Endothelial cell of umbilical vein (primary cell): ENCODE measurements around the gene FREM1. TPM values are rescaled to one million over a fixed set of nuclear protein-coding genes. Genes with fewer than 3 reads are reported as not detected.

Source experiments
- BruUV-seq: library from RNA; stranded (reverse); fragments of 400-500 nt; replicated peaks from 2 replicates; lab custom pipeline; 2021; lab: Mats Ljungman, UMichigan
- CTCF ChIA-PET: fragments of 300-600, 350-600 bp; sonication (Branson Sonifier 250); formaldehyde crosslinking; loops from one replicate; lab custom pipeline; 2021; ENCODE audit warnings: antibody characterized with exemption, inconsistent platforms; lab: Charles Lee
- POLR2A ChIA-PET: fragments of 300-600, 350-600 bp; sonication (Branson Sonifier 250); formaldehyde crosslinking; loops from one replicate; lab custom pipeline; 2021; ENCODE audit warnings: antibody characterized with exemption, inconsistent platforms; lab: Charles Lee
- DNase-seq: peaks from one replicate; pipeline ENCODE4 v3.0.0-alpha.2; 2011; ENCODE audit warnings: low read depth, low spot score
- FAIRE-seq: peaks from 2 replicates; lab custom pipeline; 2011; peaks lifted over from hg19 to GRCh38; lab: Jason Lieb, UNC
- H2AFZ ChIP-seq: 2 replicates; pipeline ENCODE4 v1.6.0; 2012; ENCODE audit warnings: low read depth, low read length, control low read depth, inconsistent platforms
- H3K27ac ChIP-seq: 2 replicates; pipeline ENCODE4 v1.5.1; 2011; ENCODE audit warnings: low read depth, mild to moderate bottlenecking, control low read depth, low read length, moderate library complexity; ENCODE audit not compliant: insufficient read depth
- H3K27me3 ChIP-seq, 2 experiments: 2 replicates each; pipeline versions ENCODE4 v1.6.0 to v1.6.1; 2011; ENCODE audit warnings: low read length in 2 of 2, mixed read lengths in 1 of 2; ENCODE audit not compliant: control insufficient read depth in 2 of 2, insufficient read depth in 2 of 2
- H3K36me3 ChIP-seq, 2 experiments: 2 replicates in 1 of 2; 3 replicates in 1 of 2; pipeline ENCODE4 v1.5.1; 2011; ENCODE audit warnings: low read length in 2 of 2, mild to moderate bottlenecking in 1 of 2, moderate library complexity in 1 of 2; ENCODE audit not compliant: control insufficient read depth in 2 of 2, insufficient read depth in 2 of 2; ENCODE audit errors: extremely low read depth in 1 of 2
- H3K4me1 ChIP-seq: 3 replicates; pipeline ENCODE4 v1.5.1; 2011; ENCODE audit warnings: mild to moderate bottlenecking, low read length; ENCODE audit not compliant: control insufficient read depth, insufficient read depth; ENCODE audit errors: extremely low read depth
- H3K4me2 ChIP-seq: 2 replicates; pipeline ENCODE4 v1.6.1; 2011; ENCODE audit warnings: low read length, control low read depth, mixed read lengths; ENCODE audit not compliant: insufficient read depth
- H3K4me3 ChIP-seq, 3 experiments: fragments of 200-600 bp in 1 of 3; sonication (generic), shearing (Covaris generic) in 1 of 3; replicated peaks in 1 of 3; 2 replicates each; pipeline ENCODE4 v1.5.1; 2011 to 2016; ENCODE audit warnings: control low read depth in 3 of 3, low read length in 3 of 3, mild to moderate bottlenecking in 2 of 3, inconsistent platforms in 1 of 3, low read depth in 1 of 3, moderate library complexity in 1 of 3; ENCODE audit not compliant: insufficient read depth in 1 of 3
- H3K79me2 ChIP-seq: 2 replicates; pipeline ENCODE4 v1.6.0; 2012; ENCODE audit warnings: low read length, inconsistent platforms; ENCODE audit not compliant: control insufficient read depth, insufficient read depth
- H3K9ac ChIP-seq: replicated peaks from 2 replicates; pipeline ENCODE3; 2011; ENCODE audit warnings: low read length, control low read depth; ENCODE audit not compliant: insufficient read depth; ENCODE audit errors: extremely low read depth
- H3K9me1 ChIP-seq: replicated peaks from 3 replicates; pipeline ENCODE4 v1.6.0; 2011; ENCODE audit warnings: mild to moderate bottlenecking, low read length; ENCODE audit not compliant: control insufficient read depth, insufficient read depth; ENCODE audit errors: extremely low read depth
- H3K9me3 ChIP-seq: replicated peaks from 2 replicates; pipeline ENCODE4 v1.5.1; 2012; ENCODE audit warnings: low read length, inconsistent platforms; ENCODE audit not compliant: control insufficient read depth, insufficient read depth
- H4K20me1 ChIP-seq: replicated peaks from 2 replicates; pipeline ENCODE3; 2011; ENCODE audit warnings: mild to moderate bottlenecking, low read length; ENCODE audit not compliant: control insufficient read depth, insufficient read depth; ENCODE audit errors: extremely low read depth
- CTCF ChIP-seq, 2 donors: IDR thresholded peaks; 1 replicate in 1 of 2; 2 replicates in 1 of 2; pipeline ENCODE4 v1.5.1; 2011; ENCODE audit warnings: low read length in 2 of 2, mild to moderate bottlenecking in 2 of 2, moderate library complexity in 2 of 2, control low read depth in 1 of 2, inconsistent platforms in 1 of 2, low read depth in 1 of 2; ENCODE audit not compliant: insufficient read depth in 1 of 2; ENCODE audit errors: extremely low read depth in 1 of 2
- EZH2 ChIP-seq: IDR thresholded peaks from 2 replicates; pipeline ENCODE4 v1.6.1; 2012; ENCODE audit warnings: borderline replicate concordance, low read depth, mild to moderate bottlenecking, moderate library complexity, low read length, inconsistent platforms; ENCODE audit not compliant: severe bottlenecking
- FOS ChIP-seq: IDR thresholded peaks from 2 replicates; pipeline ENCODE4 v1.6.1; 2011; ENCODE audit warnings: mild to moderate bottlenecking, low read length, moderate library complexity, borderline replicate concordance; ENCODE audit not compliant: insufficient read depth
- GATA2 ChIP-seq: IDR thresholded peaks from 2 replicates; pipeline ENCODE4 v1.7.0; 2011; ENCODE audit warnings: low read depth, mild to moderate bottlenecking, moderate library complexity, mixed read lengths, low read length; ENCODE audit not compliant: insufficient read length, insufficient read depth
- JUN ChIP-seq: IDR thresholded peaks from 2 replicates; pipeline ENCODE4 v1.6.1; 2011; ENCODE audit warnings: borderline replicate concordance, low read depth; ENCODE audit not compliant: insufficient read length, insufficient read depth
- MYC ChIP-seq: IDR thresholded peaks from one replicate; pipeline ENCODE4 v1.6.1; 2011; ENCODE audit warnings: mild to moderate bottlenecking, low read depth, low read length
- POLR2A ChIP-seq: IDR thresholded peaks from 2 replicates; pipeline ENCODE4 v1.6.1; 2012; ENCODE audit warnings: low read depth, mild to moderate bottlenecking, control low read depth, low read length
- POLR2AphosphoS5 ChIP-seq: IDR thresholded peaks from 2 replicates; pipeline ENCODE4 v1.6.1; 2012; ENCODE audit warnings: low read depth, mild to moderate bottlenecking, control low read depth, low read length, moderate library complexity; ENCODE audit not compliant: insufficient read depth
- dilution Hi-C: fragments of 300-500 bp; cut with MboI; formaldehyde crosslinking; loops from one replicate; pipeline ENCODE4 v1.15.0; 2019; ENCODE audit warnings: low sequenced_read_pairs; ENCODE audit not compliant: extremely low pct_ligation_motif_present
- intact Hi-C: fragments of 100-400 bp; cut with micrococcal nuclease; formaldehyde crosslinking; loops from one replicate; pipeline ENCODE4 v1.10.0; 2022
- polyA plus RNA-seq, 4 experiments: library from polyadenylated mRNA; depleted of rRNA in 3 of 4; stranded (reverse) in 3 of 4; unstranded in 1 of 4; fragments of >200 nt; gene quantifications; 2 replicates each; pipeline versions ENCODE4 v1.2.1 to v1.2.3, GENCODE V29; 2011 to 2012; ENCODE audit warnings: missing spikeins in 1 of 4
- total RNA-seq: library from RNA; stranded (reverse); gene quantifications from 2 replicates; pipeline ENCODE4 v1.2.3, GENCODE V29; 2021
- TF ChIP-seq, protein P1 (sequence below): IDR thresholded peaks from 2 replicates; pipeline ENCODE4 v1.6.1; 2011; ENCODE audit not compliant: insufficient read depth, insufficient read length

FREM1 gene
- total and polyA plus RNA-seq, 2 donors (not counting 3 experiments of a cell fraction or from before 2014, with no cell fraction given) = 0.10 to 0.29 TPM

- TF ChIP-seq EZH2 = no peak
- TF ChIP-seq FOS = no peak
- TF ChIP-seq, protein P1, sequence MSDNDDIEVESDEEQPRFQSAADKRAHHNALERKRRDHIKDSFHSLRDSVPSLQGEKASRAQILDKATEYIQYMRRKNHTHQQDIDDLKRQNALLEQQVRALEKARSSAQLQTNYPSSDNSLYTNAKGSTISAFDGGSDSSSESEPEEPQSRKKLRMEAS = no peak
- no peak for TF ChIP-seq POLR2AphosphoS5
- no peak for TF ChIP-seq POLR2A
- no peak for TF ChIP-seq MYC
- no peak for TF ChIP-seq CTCF (IDR thresholded peaks at IDR 0.05; ENCODE audit: extremely low read depth in 1 of 2, insufficient read depth in 1 of 2, low read depth in 1 of 2, low read length in 2 of 2)
- no peak for TF ChIP-seq GATA2
- TF ChIP-seq JUN = no peak
- no TSS peak for BruUV-seq
- no peak for DNase-seq
- no peak for FAIRE-seq
- Histone ChIP-seq H3K4me3 (no peak overlapping the region), H3K79me2 (no peaks in the 10 kb centered on the region), H3K27ac (no peak overlapping the region), H4K20me1 (no peaks in the 10 kb centered on the region), H3K4me1 (no peaks in the 10 kb centered on the region), H3K9ac (no peak overlapping the region), H3K9me1 (no peaks in the 10 kb centered on the region), H2AFZ (no peak overlapping the region), H3K9me3 (no peaks in the 10 kb centered on the region), H3K36me3 (no peaks in the 10 kb centered on the region), H3K27me3 (peaks cover 0 to 2% of the 10 kb centered on the region in 2 experiments), H3K4me2 (no peak overlapping the region)
- ChIA-PET POLR2A (no interaction called here), CTCF (interaction anchor here (1.0 kb wide), 1 partner anchor 10 kb away, joined by 3 read pairs; no protein-coding TSS in a partner anchor)
- intact Hi-C loops (no loop called here), dilution Hi-C loops (no loop called here)
Measured at GRCh38 chr9:14883310-14883944, 26.8 kb downstream of the FREM1 start.
